Left cardiac atrium (tissue), 4 donors: ENCODE measurements around the gene COL6A2. TPM values are rescaled to one million over a fixed set of nuclear protein-coding genes. Genes with fewer than 3 reads are reported as not detected.
A peak's percentile ranks its signal among the peaks of the same experiment; 100 is the strongest.
"Not testable (repeated sequence)": the region's sequence is repeated elsewhere in the genome, so short reads cannot be mapped to it uniquely, and the experiment has no call there.

ENCODE experiments used
- ATAC-seq, 2 donors: fragments of 200-7000 bp; cut with Tn5 transposase; one replicate each; pipeline ENCODE4 v1.9.1; 2020; ENCODE audit warnings: mild to moderate bottlenecking in 2 of 2, moderate library complexity in 2 of 2
- DNase-seq: peaks from one replicate; pipeline ENCODE4 v3.0.0-alpha.2; 2020
- intact Hi-C, 2 donors: fragments of 100-400 bp; cut with DNase I; formaldehyde crosslinking; loops; one replicate each; pipeline versions ENCODE4 v1.14.1 to v1.15.1; 2022 to 2023
- total RNA-seq, 2 donors: library from RNA; stranded (reverse); fragmentation: NEBNext Ultra II Directional; extraction: Animal tissue kit (Norgen Biotek cat#: 25700); gene quantifications; one replicate each; pipeline ENCODE4 v1.2.1, GENCODE V29; 2021
- donor health status: DM: no; HTN: yes; CAD: no.
- donor health status: DM: no; HTN: yes; CAD: no; lungs with severe emphysema.
- donor health status: DM: yes; HTN: yes; CAD: no.
- donor health status: Dilated cardiomyopathy.

Gene COL6A2
- total RNA-seq, 2 donors from 2014 or later = 330 to 350 TPM

DNA sequence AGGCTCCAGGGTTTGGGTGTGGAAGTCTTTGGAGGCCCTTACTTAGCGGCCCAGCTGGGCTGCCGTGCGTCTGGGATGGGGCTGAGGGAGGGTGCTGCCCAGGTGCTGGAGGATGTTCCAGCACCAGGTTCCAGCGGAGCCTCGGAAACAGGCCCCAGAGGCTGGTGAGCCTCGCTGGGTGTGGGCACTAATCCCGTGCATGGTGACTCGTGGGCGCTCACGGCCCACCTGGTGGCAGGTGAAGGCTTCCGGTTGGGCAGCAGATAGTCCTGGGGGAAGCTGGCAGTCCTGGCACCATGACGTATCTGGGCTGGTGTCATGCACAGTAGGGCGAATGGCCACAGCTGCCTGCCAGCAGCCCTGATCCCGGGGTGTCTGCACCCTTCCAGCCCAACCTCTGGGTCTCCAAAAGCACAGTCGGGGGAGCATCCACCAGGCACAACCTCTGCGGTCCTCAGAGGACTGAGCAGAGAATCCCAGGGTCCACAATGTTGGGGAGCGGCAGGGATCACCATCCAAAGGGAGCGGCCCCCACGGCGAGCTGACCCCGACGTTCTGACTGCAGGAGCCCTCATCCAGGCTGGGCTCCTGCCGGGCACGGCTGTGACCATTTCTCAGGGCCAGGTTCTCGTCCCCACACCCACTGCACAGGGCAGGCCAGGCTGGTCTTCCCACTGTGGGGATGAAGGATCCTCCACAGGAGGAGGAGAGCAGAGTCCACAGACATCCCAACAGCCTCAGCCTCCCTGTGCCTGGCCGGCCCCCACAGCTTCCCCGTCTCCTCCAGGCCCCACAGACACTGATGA, 32.1 kb downstream of the COL6A2 start:
- DNase-seq = peak; percentile 20
- intact Hi-C loops = no loop called here
- ATAC-seq = no peak

DNA sequence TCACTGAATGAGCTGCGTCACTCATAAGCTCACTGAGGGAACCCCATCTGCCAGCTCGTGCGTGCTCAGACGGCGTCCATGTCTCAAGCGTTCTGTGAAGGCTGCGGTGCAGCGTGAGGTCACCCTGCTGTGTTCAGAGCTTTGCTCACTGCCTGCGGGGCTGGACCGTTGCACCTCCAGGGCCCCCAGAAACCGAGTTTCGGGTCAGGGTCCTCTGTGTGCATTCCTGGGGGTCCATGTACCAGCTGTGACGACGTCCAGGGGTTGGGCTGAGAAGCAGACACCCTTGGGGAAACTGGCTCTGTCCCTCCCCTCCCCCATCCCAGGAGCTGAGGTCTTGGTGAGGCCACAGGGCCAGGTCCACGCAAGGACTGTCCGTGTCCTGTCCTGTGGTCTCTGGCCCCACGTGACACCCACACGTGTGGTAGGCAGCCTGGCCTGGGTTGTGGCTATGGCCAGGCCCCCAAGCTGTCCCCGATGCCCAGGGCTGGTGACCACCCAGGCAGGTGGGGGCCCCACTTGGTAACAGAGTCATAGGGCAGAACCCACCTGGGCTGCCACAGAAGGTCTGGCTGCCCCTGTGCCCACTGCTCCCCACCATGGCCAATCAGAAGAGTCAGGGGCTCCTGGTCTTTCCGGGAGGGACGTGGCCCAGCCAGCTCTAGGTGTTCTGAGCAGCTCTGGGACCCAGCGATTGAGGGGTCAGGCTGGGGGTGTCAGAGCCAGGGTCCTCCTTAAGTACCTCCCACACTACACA, 33.1 kb downstream of the COL6A2 start:
- DNase-seq = peak; percentile 40
- intact Hi-C loops = no loop called here
- ATAC-seq = peak in 1 of 2 donors; percentile 2

GRCh38 chr21:46131588-46131837, 33.6 kb downstream of the COL6A2 start:
- intact Hi-C loops = no loop called here
- ATAC-seq (peak in 1 of 2 donors; percentile 3), DNase-seq (no peak)

DNA sequence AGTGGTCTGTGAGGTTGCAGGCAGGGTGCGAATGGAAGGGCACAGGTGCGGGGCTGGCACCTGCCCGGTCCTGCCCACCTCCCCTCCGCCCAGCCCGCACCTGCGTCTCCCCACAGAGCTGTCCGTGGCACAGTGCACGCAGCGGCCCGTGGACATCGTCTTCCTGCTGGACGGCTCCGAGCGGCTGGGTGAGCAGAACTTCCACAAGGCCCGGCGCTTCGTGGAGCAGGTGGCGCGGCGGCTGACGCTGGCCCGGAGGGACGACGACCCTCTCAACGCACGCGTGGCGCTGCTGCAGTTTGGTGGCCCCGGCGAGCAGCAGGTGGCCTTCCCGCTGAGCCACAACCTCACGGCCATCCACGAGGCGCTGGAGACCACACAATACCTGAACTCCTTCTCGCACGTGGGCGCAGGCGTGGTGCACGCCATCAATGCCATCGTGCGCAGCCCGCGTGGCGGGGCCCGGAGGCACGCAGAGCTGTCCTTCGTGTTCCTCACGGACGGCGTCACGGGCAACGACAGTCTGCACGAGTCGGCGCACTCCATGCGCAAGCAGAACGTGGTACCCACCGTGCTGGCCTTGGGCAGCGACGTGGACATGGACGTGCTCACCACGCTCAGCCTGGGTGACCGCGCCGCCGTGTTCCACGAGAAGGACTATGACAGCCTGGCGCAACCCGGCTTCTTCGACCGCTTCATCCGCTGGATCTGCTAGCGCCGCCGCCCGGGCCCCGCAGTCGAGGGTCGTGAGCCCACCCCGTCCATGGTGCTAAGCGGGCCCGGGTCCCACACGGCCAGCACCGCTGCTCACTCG, 34.1 kb downstream of the COL6A2 start:
- intact Hi-C loops = no loop called here
- ATAC-seq (peak in 1 of 2 donors; percentile 2), DNase-seq (no peak)

DNA sequence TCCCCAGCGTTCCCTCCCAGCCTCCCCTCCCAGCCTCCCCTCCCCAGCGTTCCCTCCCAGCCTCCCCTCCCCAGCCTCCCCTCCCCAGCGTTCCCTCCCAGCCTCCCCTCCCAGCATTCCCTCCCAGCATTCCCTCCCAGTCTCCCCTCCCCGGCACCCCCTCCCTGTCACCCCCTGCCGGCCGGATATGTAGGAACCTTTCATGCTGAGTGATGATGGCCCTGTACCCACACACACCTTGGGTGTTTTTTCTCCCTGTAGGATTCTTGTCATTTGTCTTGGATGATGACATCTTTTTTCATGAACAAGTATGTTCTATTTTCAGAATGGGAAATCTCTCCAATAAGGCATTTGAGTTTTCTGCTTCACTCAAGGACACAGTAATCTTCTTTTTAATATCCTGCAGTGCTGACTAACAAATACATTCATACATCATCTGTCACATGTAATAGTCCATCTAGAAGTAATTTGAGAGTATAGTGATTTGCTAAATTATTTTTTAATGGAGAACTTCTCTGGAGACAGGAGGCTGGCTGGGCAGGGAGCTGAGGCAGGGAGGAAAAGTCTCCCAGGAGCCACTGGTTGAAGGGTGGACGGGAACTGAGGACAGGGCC, 38.0 kb downstream of the COL6A2 start:
- intact Hi-C loops = no loop called here
- DNase-seq (no peak), ATAC-seq (no peak)

GRCh38 chr21:46136739-46137349, 38.9 kb downstream of the COL6A2 start:
- DNase-seq (no peak), ATAC-seq (no peak)
- intact Hi-C loops = no loop called here

DNA sequence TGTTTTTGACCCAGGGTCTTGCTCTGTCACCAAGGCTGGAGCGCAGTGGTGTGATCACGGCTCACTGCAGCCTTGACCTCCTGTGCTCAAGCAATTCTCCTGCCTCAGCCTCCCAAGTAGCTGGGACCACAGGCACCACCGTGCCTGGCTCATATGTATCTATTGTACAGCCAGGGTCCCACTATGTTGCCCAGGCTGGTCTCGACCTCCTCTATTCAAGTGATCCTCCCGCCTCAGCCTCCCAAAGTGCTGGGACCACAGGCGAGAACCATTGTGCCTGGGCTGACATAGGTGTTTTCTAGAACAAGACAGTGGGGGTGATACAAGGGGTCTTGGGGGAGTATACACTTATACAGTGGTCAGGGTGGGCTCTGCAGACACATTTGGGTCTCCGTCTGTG, 40.0 kb downstream of the COL6A2 start:
- DNase-seq = no peak
- no peak for ATAC-seq
- intact Hi-C loops = no loop called here

GRCh38 chr21:46138383-46138970, 40.6 kb downstream of the COL6A2 start:
- intact Hi-C loops = no loop called here
- DNase-seq (no peak), ATAC-seq (peak in 1 of 2 donors; percentile 8)

DNA sequence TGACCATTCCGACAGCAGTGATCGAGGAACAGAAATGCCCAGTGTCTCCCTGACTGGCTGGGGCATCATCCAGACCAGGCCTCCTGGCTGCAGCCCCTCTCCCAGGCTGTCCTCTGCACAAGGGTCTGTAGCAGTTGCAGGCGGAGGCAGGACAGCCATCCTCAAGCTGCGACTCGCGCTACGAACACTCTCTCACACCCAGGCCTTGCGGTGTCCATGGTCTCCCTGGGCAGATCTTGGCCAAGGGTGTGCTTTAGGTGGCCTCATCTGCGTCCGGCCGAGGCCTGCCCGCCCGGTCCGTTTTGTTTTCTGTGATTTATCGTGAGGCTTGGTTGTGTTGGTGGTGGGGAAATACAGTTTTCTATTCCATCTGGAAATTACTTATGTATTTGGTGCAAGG, 41.8 kb downstream of the COL6A2 start:
- intact Hi-C loops = loop anchor here in 1 of 2 donors (5.0 to 10.0 kb wide), 2 partner anchors 83 to 115 kb away; no protein-coding TSS in a partner anchor
- DNase-seq (no peak), ATAC-seq (no peak)

- ATAC-seq, DNase-seq: not testable (repeated sequence)
- intact Hi-C loops = loop anchor here in 1 of 2 donors (5.0 to 10.0 kb wide), 2 partner anchors 82 to 114 kb away; no protein-coding TSS in a partner anchor
These were observed 42.6 kb downstream of the COL6A2 start for GRCh38 chr21:46140352-46141003.

GRCh38 chr21:46141767-46142581, 44.1 kb downstream of the COL6A2 start:
- DNase-seq = peak; percentile 24
- no peak for ATAC-seq
- intact Hi-C loops = loop anchor here in 1 of 2 donors (5.0 to 10.0 kb wide), 2 partner anchors 80 to 113 kb away; no protein-coding TSS in a partner anchor

DNA sequence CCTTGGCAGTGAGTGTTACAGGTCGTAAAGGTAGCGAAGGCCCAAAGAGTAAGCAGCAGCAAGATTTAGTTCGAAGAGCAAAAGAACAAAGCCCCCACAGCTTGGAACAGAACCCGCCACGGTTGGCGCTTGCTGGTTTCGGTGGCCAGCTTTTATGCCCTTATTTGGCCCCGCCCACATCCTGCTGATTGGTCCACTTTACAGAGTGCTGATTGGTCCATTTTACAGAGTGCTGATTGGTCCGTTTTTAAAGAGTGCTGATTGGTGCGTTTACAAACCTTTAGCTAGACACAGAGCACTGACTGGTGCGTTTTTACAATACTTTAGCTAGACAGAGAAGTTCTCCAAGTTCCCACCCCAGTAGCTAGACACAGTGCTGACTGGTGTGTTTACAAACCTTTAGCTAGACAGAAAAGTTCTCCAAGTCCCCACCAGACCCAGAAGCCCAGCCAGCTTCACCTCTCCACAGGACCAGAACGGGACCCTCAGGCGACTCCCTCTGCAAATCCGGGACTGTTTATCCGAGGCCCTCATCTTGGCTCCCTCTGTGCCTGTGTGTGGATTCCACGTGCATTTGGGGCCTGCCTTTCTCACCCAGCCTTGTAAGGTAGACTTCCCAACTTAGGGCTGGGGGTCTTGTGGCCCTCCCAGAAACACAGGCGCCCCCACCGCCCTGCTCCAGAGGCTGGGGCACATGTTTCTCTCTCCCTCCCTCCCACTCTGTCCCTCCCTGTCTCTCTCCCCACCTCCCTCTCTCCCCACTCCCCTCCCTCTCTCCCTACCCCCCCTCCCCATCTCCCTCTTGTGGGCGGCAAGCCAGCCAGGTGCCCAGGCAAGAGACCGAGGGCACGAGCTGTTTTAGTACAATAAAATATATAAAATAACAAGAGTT, 44.9 kb downstream of the COL6A2 start:
- intact Hi-C loops = loop anchor here in 1 of 2 donors (5.0 to 10.0 kb wide), 2 partner anchors 79 to 112 kb away; no protein-coding TSS in a partner anchor
- ATAC-seq (no peak), DNase-seq (peak; percentile 12)

DNA sequence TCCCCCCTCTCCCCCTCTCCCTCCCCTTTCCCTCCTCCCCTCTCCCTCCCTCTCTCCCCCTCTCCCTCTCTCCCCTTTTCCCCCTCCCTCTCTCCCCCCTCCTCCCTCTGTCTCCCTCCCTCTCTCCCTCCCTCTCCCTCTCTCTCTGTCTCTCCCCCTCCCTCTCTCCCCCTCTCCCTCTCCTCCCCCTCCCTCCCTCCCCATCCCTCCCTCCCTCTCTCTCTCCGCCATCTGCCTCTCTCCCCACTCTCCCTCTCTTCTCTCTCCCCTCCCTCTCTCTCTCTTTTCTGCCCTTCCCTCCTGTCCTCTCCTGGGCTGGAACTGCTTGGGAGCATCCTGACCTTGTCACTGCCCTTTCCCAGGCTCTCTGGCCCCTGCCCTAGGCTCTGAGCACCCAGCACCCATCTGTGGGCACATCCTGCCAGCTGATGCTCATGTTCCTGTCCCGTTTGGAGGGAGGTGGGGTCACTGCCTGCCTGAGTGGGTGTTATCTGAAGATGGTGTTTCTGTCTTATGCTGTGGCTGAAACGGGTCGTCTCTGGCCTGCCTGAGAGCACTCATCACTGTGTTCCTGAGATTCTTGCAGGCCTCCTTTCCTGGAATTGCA, 46.7 kb downstream of the COL6A2 start:
- intact Hi-C loops = loop anchor here in 1 of 2 donors (5.0 to 10.0 kb wide), 2 partner anchors 78 to 110 kb away; no protein-coding TSS in a partner anchor
- ATAC-seq (no peak), DNase-seq (no peak)

- DNase-seq = peak; percentile 20
- intact Hi-C loops = loop anchor here in 1 of 2 donors (10.0 kb wide), 1 partner anchor 110 kb away; no protein-coding TSS in a partner anchor
- ATAC-seq = no peak
These were observed 47.4 kb downstream of the COL6A2 start for GRCh38 chr21:46145159-46145839.
